A673 (cell line): ENCODE results near the gene CD248. TPM values are rescaled to one million over a fixed set of nuclear protein-coding genes. Genes with fewer than 3 reads are reported as not detected.

Experiments
- BruUV-seq: library from RNA; stranded (reverse); fragments of 400-500 nt; replicated peaks from 2 replicates; lab custom pipeline; 2021; lab: Mats Ljungman, UMichigan
- CTCF ChIA-PET: fragments of 300-600 bp; sonication (Branson Sonifier 250); formaldehyde crosslinking; loops from one replicate; lab custom pipeline; 2022; ENCODE audit warnings: antibody characterized with exemption; lab: Charles Lee
- POLR2A ChIA-PET: fragments of 300-600 bp; sonication (Branson Sonifier 250); formaldehyde crosslinking; loops from one replicate; lab custom pipeline; 2022; ENCODE audit warnings: antibody characterized with exemption; ENCODE audit not compliant: low non-redundant PET; lab: Charles Lee
- DNase-seq: peaks from one replicate; pipeline ENCODE4 v3.0.0-alpha.2; 2015; ENCODE audit warnings: low spot score
- H3K27ac ChIP-seq: fragments of 200-600 bp; sonication (generic); 2 replicates; pipeline ENCODE4 v1.5.1; 2016; ENCODE audit warnings: mixed run types, low read depth, mild to moderate bottlenecking, mixed read lengths, antibody characterized with exemption, low read length; ENCODE audit not compliant: poor library complexity, severe bottlenecking
- H3K27me3 ChIP-seq: fragments of 200-600 bp; sonication (generic); replicated peaks from 2 replicates; pipeline ENCODE4 v1.6.1; 2017; ENCODE audit warnings: mixed run types, low read depth, mild to moderate bottlenecking, mixed read lengths, antibody characterized with exemption, low read length; ENCODE audit not compliant: insufficient read depth, poor library complexity
- H3K36me3 ChIP-seq: fragments of 200-600 bp; sonication (generic); 2 replicates; pipeline ENCODE4 v1.6.1; 2016; ENCODE audit warnings: mixed run types, mild to moderate bottlenecking, mixed read lengths, antibody characterized with exemption, low read length; ENCODE audit not compliant: insufficient read depth, poor library complexity, severe bottlenecking
- H3K4me1 ChIP-seq: fragments of 200-600 bp; sonication (generic); 2 replicates; pipeline ENCODE4 v1.6.1; 2017; ENCODE audit warnings: mixed run types, mild to moderate bottlenecking, mixed read lengths, antibody characterized with exemption, low read length; ENCODE audit not compliant: insufficient read depth, poor library complexity, severe bottlenecking
- H3K4me3 ChIP-seq: fragments of 200-600 bp; sonication (generic); 2 replicates; pipeline ENCODE4 v1.5.1; 2016; ENCODE audit warnings: low read depth, mixed run types, mild to moderate bottlenecking, mixed read lengths, low read length; ENCODE audit not compliant: poor library complexity, severe bottlenecking
- H3K9me3 ChIP-seq: fragments of 200-600 bp; sonication (generic); 2 replicates; pipeline ENCODE4 v1.6.1; 2016; ENCODE audit warnings: mixed run types, low read depth, mild to moderate bottlenecking, mixed read lengths, antibody characterized with exemption, low read length; ENCODE audit not compliant: poor library complexity, severe bottlenecking
- CTCF ChIP-seq: fragments of 300-800, 200-600 bp; sonication (generic); conservative IDR thresholded peaks from 2 replicates; pipeline ENCODE4 v1.5.1; 2017; ENCODE audit warnings: low read depth, mild to moderate bottlenecking, antibody characterized with exemption, low read length, moderate library complexity, mixed read lengths
- EZH2 ChIP-seq: fragments of 200-600 bp; sonication (generic); IDR thresholded peaks from 2 replicates; pipeline ENCODE4 v1.6.1; 2017; ENCODE audit warnings: borderline replicate concordance, low read depth, mild to moderate bottlenecking, mixed read lengths, antibody characterized with exemption, low read length; ENCODE audit not compliant: poor library complexity, severe bottlenecking
- intact Hi-C: fragments of 100-400 bp; cut with micrococcal nuclease; formaldehyde crosslinking; loops from one replicate; pipeline ENCODE4 v1.10.0; 2022; ENCODE audit not compliant: unreplicated experiment
- total RNA-seq: library from RNA; stranded (reverse); gene quantifications from 2 replicates; pipeline ENCODE4 v1.2.3, GENCODE V29; 2021

CD248 gene
- total RNA-seq, 1 experiment from 2014 or later, result 97.8 TPM

GRCh38 chr11:66313321-66314185 is 3.3 kb downstream of the CD248 start:
- H3K4me3 ChIP-seq, result peak overlapping the region; percentile 57
- no peaks in the 10 kb centered on the region for H3K9me3 ChIP-seq
- TF ChIP-seq CTCF (peak; percentile 63), EZH2 (no peak)
- H3K27ac ChIP-seq, result peak overlapping the region; percentile 100
- peaks cover 62% of the 10 kb centered on the region for H3K4me1 ChIP-seq
- CTCF ChIA-PET, result interaction anchor here (0.6 to 2.6 kb wide), 11 partner anchors 9 to 1453 kb away, joined by 3 to 17 read pairs (median 6); partner anchors contain the start of genes MRPL11 and YIF1A
- H3K36me3 ChIP-seq, result no peaks in the 10 kb centered on the region
- BruUV-seq, result no TSS peak
- intact Hi-C loops, result loop anchor here (2.0 to 5.0 kb wide), 2 partner anchors 31 to 74 kb away; partner anchors contain the start of gene BRMS1
- no peaks in the 10 kb centered on the region for H3K27me3 ChIP-seq
- no peak for DNase-seq
- POLR2A ChIA-PET, result interaction anchor here (0.6 to 1.1 kb wide), 3 partner anchors 153 to 304 kb away, joined by 3 read pairs; partner anchors contain the start of gene PELI3

GRCh38 chr11:66312549-66313320 is 4.1 kb downstream of the CD248 start:
- Histone ChIP-seq H3K27ac (peak overlapping the region; percentile 100), H3K4me1 (peaks cover 54% of the 10 kb centered on the region), H3K27me3 (no peaks in the 10 kb centered on the region), H3K4me3 (peak overlapping the region; percentile 57), H3K9me3 (no peaks in the 10 kb centered on the region), H3K36me3 (no peaks in the 10 kb centered on the region)
- peak; percentile 100 for DNase-seq
- no peak for TF ChIP-seq CTCF
- no peak for TF ChIP-seq EZH2
- CTCF ChIA-PET, result interaction anchor here (0.6 to 2.6 kb wide), 14 partner anchors 9 to 290 kb away, joined by 3 to 17 read pairs (median 4); partner anchors contain the start of genes MRPL11 and YIF1A
- POLR2A ChIA-PET, result interaction anchor here (0.6 to 1.1 kb wide), 6 partner anchors 14 to 303 kb away, joined by 3 to 5 read pairs (median 3); partner anchors contain the start of genes PELI3 and YIF1A
- intact Hi-C loops, result loop anchor here (1.0 to 5.0 kb wide), 3 partner anchors 16 to 75 kb away; partner anchors contain the start of gene BRMS1
- no TSS peak for BruUV-seq

- peak overlapping the region; percentile 90 for H3K27ac ChIP-seq
- BruUV-seq, result no TSS peak
- CTCF ChIA-PET, result interaction anchor here (0.6 to 2.6 kb wide), 17 partner anchors 10 to 289 kb away, joined by 3 to 17 read pairs (median 5); partner anchors contain the start of genes MRPL11 and YIF1A
Measured at GRCh38 chr11:66311965-66312548, 4.8 kb downstream of the CD248 start.

More at GRCh38 chr11:66311965-66312548, 4.8 kb downstream of the CD248 start:
- Histone ChIP-seq H3K4me1 (peaks cover 48% of the 10 kb centered on the region), H3K4me3 (peak overlapping the region; percentile 55), H3K27me3 (no peaks in the 10 kb centered on the region), H3K36me3 (no peaks in the 10 kb centered on the region), H3K9me3 (no peaks in the 10 kb centered on the region)
- TF ChIP-seq EZH2 (no peak), CTCF (peak; percentile 98)
- peak; percentile 98 for DNase-seq
- POLR2A ChIA-PET, result interaction anchor here (0.8 to 1.0 kb wide), 4 partner anchors 15 to 155 kb away, joined by 3 to 5 read pairs (median 3); partner anchors contain the start of genes PELI3 and YIF1A
- intact Hi-C loops, result loop anchor here (1.0 to 5.0 kb wide), 3 partner anchors 16 to 75 kb away; partner anchors contain the start of gene BRMS1
